K562 (cell line): ENCODE results near the gene TMEM150C. TPM values are rescaled to one million over a fixed set of nuclear protein-coding genes. Genes with fewer than 3 reads are reported as not detected.

Experiments
- ATAC-seq: fragments of 200-7000 bp; cut with Tn5 transposase; 3 replicates; pipeline ENCODE4 v1.9.1; 2020; ENCODE audit warnings: moderate library complexity
- BruUV-seq: library from RNA; stranded (reverse); fragments of 400-500 nt; replicated peaks from 2 replicates; lab custom pipeline; 2021; lab: Mats Ljungman, UMichigan
- CTCF ChIA-PET: fragments of 300-600 bp; formaldehyde crosslinking; extraction: SDS; loops from one replicate; lab custom pipeline; 2021; ENCODE audit warnings: low intra/inter-chr PET ratio; lab: Yijun Ruan, JAX
- POLR2A ChIA-PET: fragments of 300-600, 350-650 bp; sonication (Branson Sonifier 250); formaldehyde crosslinking; extraction: SDS; loops from one replicate; lab custom pipeline; 2021; ENCODE audit warnings: antibody characterized with exemption, inconsistent platforms; lab: Yijun Ruan, JAX
- DNase-seq, 4 experiments: peaks; one replicate each; pipeline versions ENCODE4 v3.0.0 to v3.0.0-alpha.2; 2011 to 2018; ENCODE audit warnings: low spot score in 3 of 4, mixed read lengths in 3 of 4; ENCODE audit errors: extremely low read depth in 1 of 4
- FAIRE-seq: peaks from 2 replicates; lab custom pipeline; 2011; peaks lifted over from hg19 to GRCh38; lab: Jason Lieb, UNC
- H2AFZ ChIP-seq: 2 replicates; pipeline ENCODE4 v1.6.0; 2011; ENCODE audit warnings: low read depth, low read length, control low read depth, inconsistent platforms
- H3K27ac ChIP-seq: fragments of 200-600 bp; 3 replicates; pipeline ENCODE4 v1.8.0; 2011; ENCODE audit warnings: low read depth, mild to moderate bottlenecking, control low read depth, inconsistent platforms, low read length, moderate library complexity, mixed read lengths; ENCODE audit errors: extremely low read depth
- H3K27me3 ChIP-seq, 2 experiments: fragments of 300-600 bp in 1 of 2; 2 replicates in 1 of 2; 3 replicates in 1 of 2; pipeline versions ENCODE4 v1.6.0 to v1.8.0; 2011; ENCODE audit warnings: inconsistent platforms in 2 of 2, low read length in 2 of 2, mild to moderate bottlenecking in 1 of 2, mixed read lengths in 1 of 2, moderate library complexity in 1 of 2; ENCODE audit not compliant: control insufficient read depth in 2 of 2, insufficient read depth in 2 of 2
- H3K36me3 ChIP-seq: fragments of 300-600 bp; 3 replicates; pipeline ENCODE4 v1.8.0; 2011; ENCODE audit warnings: mild to moderate bottlenecking, low read length, inconsistent platforms; ENCODE audit not compliant: control insufficient read depth, insufficient read depth
- H3K4me1 ChIP-seq, 2 experiments: fragments of 200-600 bp in 1 of 2; replicated peaks in 1 of 2; 2 replicates in 1 of 2; 3 replicates in 1 of 2; pipeline versions ENCODE4 v1.5.1 to v1.8.0; 2011; ENCODE audit warnings: inconsistent platforms in 2 of 2, low read length in 2 of 2, mild to moderate bottlenecking in 1 of 2, mixed read lengths in 1 of 2, moderate library complexity in 1 of 2; ENCODE audit not compliant: control insufficient read depth in 2 of 2, insufficient read depth in 2 of 2
- H3K4me2 ChIP-seq: 2 replicates; pipeline ENCODE4 v1.6.1; 2011; ENCODE audit warnings: low read length, control low read depth, inconsistent platforms, mixed read lengths; ENCODE audit not compliant: insufficient read depth
- H3K4me3 ChIP-seq: fragments of 200-600 bp; sonication (generic), shearing (Covaris generic); 2 replicates; pipeline ENCODE4 v1.5.1; 2016; ENCODE audit warnings: control low read depth, inconsistent platforms
- H3K79me2 ChIP-seq: fragments of 200-600 bp; 3 replicates; pipeline ENCODE4 v1.8.0; 2011; ENCODE audit warnings: low read length, inconsistent platforms; ENCODE audit not compliant: control insufficient read depth, insufficient read depth
- H3K9ac ChIP-seq, 2 experiments: 2 replicates each; pipeline versions ENCODE4 v1.6.0 to v1.6.1; 2011; ENCODE audit warnings: low read depth in 2 of 2, low read length in 2 of 2, control low read depth in 1 of 2, inconsistent platforms in 1 of 2, mild to moderate bottlenecking in 1 of 2, mixed read lengths in 1 of 2; ENCODE audit not compliant: insufficient read depth in 1 of 2
- H3K9me1 ChIP-seq: one replicate; pipeline ENCODE4 v1.6.0; 2011; ENCODE audit warnings: inconsistent platforms, mild to moderate bottlenecking, low read length, moderate library complexity; ENCODE audit not compliant: control insufficient read depth, insufficient read depth
- H3K9me3 ChIP-seq: replicated peaks from 2 replicates; pipeline ENCODE4 v1.5.1; 2011; ENCODE audit warnings: low read depth, low read length, inconsistent platforms; ENCODE audit not compliant: control insufficient read depth, insufficient read depth
- H4K20me1 ChIP-seq: replicated peaks from 2 replicates; pipeline ENCODE4 v1.6.1; 2011; ENCODE audit warnings: low read length, inconsistent platforms, mixed read lengths; ENCODE audit not compliant: control insufficient read depth, insufficient read depth
- E2F3 ChIP-seq: fragments of 250-450 bp; sonication (Bioruptor Pico); IDR thresholded peaks from 2 replicates; pipeline ENCODE4 v1.4.0; 2020; ENCODE audit warnings: mild to moderate bottlenecking
- NCOA6 ChIP-seq: fragments of 450-650 bp; IDR thresholded peaks from 2 replicates; pipeline ENCODE4 v1.6.1; 2017; ENCODE audit warnings: mild to moderate bottlenecking
- NONO ChIP-seq, 2 experiments: fragments of 200-400 bp in 1 of 2; fragments of 450-650 bp in 1 of 2; formaldehyde crosslinking in 1 of 2; IDR thresholded peaks; 2 replicates each; pipeline ENCODE4 v1.6.1; 2017; ENCODE audit warnings: low read depth in 2 of 2, mild to moderate bottlenecking in 2 of 2, moderate library complexity in 2 of 2, low read length in 1 of 2
- PHF20 ChIP-seq: fragments of 450-650 bp; IDR thresholded peaks from 2 replicates; pipeline ENCODE4 v1.6.1; 2018; ENCODE audit not compliant: partially characterized antibody
- TGIF2 ChIP-seq: sonication (generic); formaldehyde crosslinking; IDR thresholded peaks from 2 replicates; pipeline ENCODE4 v1.8.1; 2022; ENCODE audit warnings: mild to moderate bottlenecking, missing genetic modification reagents, moderate library complexity
- ZNF12 ChIP-seq: sonication (generic); formaldehyde crosslinking; IDR thresholded peaks from 2 replicates; pipeline ENCODE4 v1.4.0; 2020; ENCODE audit warnings: mild to moderate bottlenecking, missing genetic modification reagents
- ZNF644 ChIP-seq: fragments of 200-800 bp; sonication (Bioruptor generic); IDR thresholded peaks from 2 replicates; pipeline ENCODE4 v1.6.1; 2016; ENCODE audit warnings: low read depth, missing genetic modification characterization, missing compliant biosample characterization
- ZSCAN32 ChIP-seq: fragments of 450-650 bp; formaldehyde crosslinking; IDR thresholded peaks from 2 replicates; pipeline ENCODE4 v1.4.0; 2020; ENCODE audit warnings: mild to moderate bottlenecking, moderate library complexity
- WGBS: fragments of 100-300 bp; shearing (Covaris generic); methylation state at CpG from one replicate; pipeline ENCODE4 v1.1.6; 2016; ENCODE audit warnings: low coverage, mixed read lengths; ENCODE audit not compliant: insufficient coverage; ENCODE audit errors: missing lambda C conversion rate; 5-methylcytosine and 5-hydroxymethylcytosine counted together
- in situ Hi-C: fragments of 300-500 bp; cut with MboI; formaldehyde crosslinking; loops from 4 replicates; pipeline ENCODE4 v1.15.0; 2018; ENCODE audit warnings: inconsistent platforms, mixed read lengths
- intact Hi-C: fragments of 100-400 bp; cut with micrococcal nuclease; formaldehyde crosslinking; loops from 2 replicates; pipeline ENCODE4 v1.14.2; 2022
- polyA plus RNA-seq, 8 experiments: library from polyadenylated mRNA; depleted of rRNA in 4 of 8; stranded (reverse) in 5 of 8; unstranded in 3 of 8; fragments of >200 nt; fragmentation: Nextera tagmentation in 2 of 8; fragmentation: Illumina TruSeq in 1 of 8; extraction: Ambion mirVana in 2 of 8; extraction: Trizol in 1 of 8; gene quantifications; 2 replicates each; pipeline versions ENCODE4 v1.2.1 to v1.2.3, GENCODE V29; 2011 to 2014; ENCODE audit warnings: inconsistent platforms in 1 of 8, missing spikeins in 1 of 8
- total RNA-seq, 7 experiments: library from RNA; depleted of rRNA in 6 of 7; stranded (reverse); fragments of >200 nt in 6 of 7; fragmentation: Illumina TruSeq in 2 of 7; extraction: Trizol in 2 of 7; gene quantifications; 2 replicates each; pipeline versions ENCODE4 v1.2.1 to v1.2.3, GENCODE V29; 2011 to 2021; ENCODE audit warnings: low replicate concordance in 1 of 7
- TF ChIP-seq, protein P1 (sequence below): fragments of 450-650 bp; IDR thresholded peaks from 2 replicates; pipeline ENCODE4 v1.7.1; 2018; ENCODE audit warnings: mild to moderate bottlenecking, low read depth; ENCODE audit not compliant: partially characterized antibody
- TF ChIP-seq, protein P2 (sequence below): fragments of 250-450 bp; sonication (Bioruptor Pico); IDR thresholded peaks from 2 replicates; pipeline ENCODE4 v1.8.0; 2022; ENCODE audit warnings: inconsistent platforms

Gene TMEM150C
- total and polyA plus RNA-seq, 9 of the 15 experiments (the other 6 are each of a cell fraction or from before 2014, with no cell fraction given), result 0.07 TPM; not detected in 8

DNA sequence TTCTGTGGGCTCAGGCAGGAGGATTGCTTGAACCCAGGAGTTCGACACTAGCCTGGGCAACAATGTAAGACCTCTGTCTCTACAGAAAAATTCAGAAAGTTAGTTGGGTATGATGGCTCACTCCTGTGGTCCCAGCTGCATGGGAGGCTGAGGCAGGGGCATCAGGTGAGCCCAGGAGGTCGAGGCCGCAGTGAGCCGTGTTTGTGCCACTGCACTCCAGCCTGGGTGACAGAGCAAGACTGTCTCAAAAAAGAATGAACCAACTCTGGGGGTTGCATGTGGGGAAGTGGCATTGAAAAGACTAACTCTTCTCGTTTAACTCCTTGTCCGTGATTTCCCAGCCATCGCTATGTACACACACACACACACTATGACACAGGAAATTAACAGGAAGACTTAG lies 104.5 kb downstream of the TMEM150C start:
- DNase-seq (no peak), FAIRE-seq (no peak), ATAC-seq (no peak)
- Histone ChIP-seq H3K4me1 (no peaks in the 10 kb centered on the region), H3K27ac (no peak overlapping the region), H3K9me1 (no peaks in the 10 kb centered on the region), H3K4me3 (no peak overlapping the region), H3K4me2 (no peak overlapping the region), H3K36me3 (peaks cover 84% of the 10 kb centered on the region), H4K20me1 (no peaks in the 10 kb centered on the region), H3K27me3 (no peaks in the 10 kb centered on the region), H3K79me2 (no peaks in the 10 kb centered on the region), H2AFZ (no peak overlapping the region), H3K9me3 (no peaks in the 10 kb centered on the region), H3K9ac (no peak overlapping the region)
- in situ Hi-C loops (no loop called here), intact Hi-C loops (no loop called here)
- CTCF ChIA-PET, result no interaction called here
- no TSS peak for BruUV-seq
- 95% methylated on average over 6 of the region's 7 CpGs for WGBS
- POLR2A ChIA-PET, result no interaction called here
- TF ChIP-seq ZNF12 (CRISPR knock-in tag) (no peak), NONO (IDR thresholded peaks at IDR 0.05; ENCODE audit: low read depth in 2 of 2, low read length in 1 of 2) (no peak), ZSCAN32 (CRISPR knock-in tag) (no peak), ZNF644 (no peak), NCOA6 (no peak), E2F3 (CRISPR knock-in tag) (no peak), PHF20 (no peak), TGIF2 (no peak)
- TF ChIP-seq, protein P1, sequence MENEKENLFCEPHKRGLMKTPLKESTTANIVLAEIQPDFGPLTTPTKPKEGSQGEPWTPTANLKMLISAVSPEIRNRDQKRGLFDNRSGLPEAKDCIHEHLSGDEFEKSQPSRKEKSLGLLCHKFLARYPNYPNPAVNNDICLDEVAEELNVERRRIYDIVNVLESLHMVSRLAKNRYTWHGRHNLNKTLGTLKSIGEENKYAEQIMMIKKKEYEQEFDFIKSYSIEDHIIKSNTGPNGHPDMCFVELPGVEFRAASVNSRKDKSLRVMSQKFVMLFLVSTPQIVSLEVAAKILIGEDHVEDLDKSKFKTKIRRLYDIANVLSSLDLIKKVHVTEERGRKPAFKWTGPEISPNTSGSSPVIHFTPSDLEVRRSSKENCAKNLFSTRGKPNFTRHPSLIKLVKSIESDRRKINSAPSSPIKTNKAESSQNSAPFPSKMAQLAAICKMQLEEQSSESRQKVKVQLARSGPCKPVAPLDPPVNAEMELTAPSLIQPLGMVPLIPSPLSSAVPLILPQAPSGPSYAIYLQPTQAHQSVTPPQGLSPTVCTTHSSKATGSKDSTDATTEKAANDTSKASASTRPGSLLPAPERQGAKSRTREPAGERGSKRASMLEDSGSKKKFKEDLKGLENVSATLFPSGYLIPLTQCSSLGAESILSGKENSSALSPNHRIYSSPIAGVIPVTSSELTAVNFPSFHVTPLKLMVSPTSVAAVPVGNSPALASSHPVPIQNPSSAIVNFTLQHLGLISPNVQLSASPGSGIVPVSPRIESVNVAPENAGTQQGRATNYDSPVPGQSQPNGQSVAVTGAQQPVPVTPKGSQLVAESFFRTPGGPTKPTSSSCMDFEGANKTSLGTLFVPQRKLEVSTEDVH, result no peak
- TF ChIP-seq, protein P2, sequence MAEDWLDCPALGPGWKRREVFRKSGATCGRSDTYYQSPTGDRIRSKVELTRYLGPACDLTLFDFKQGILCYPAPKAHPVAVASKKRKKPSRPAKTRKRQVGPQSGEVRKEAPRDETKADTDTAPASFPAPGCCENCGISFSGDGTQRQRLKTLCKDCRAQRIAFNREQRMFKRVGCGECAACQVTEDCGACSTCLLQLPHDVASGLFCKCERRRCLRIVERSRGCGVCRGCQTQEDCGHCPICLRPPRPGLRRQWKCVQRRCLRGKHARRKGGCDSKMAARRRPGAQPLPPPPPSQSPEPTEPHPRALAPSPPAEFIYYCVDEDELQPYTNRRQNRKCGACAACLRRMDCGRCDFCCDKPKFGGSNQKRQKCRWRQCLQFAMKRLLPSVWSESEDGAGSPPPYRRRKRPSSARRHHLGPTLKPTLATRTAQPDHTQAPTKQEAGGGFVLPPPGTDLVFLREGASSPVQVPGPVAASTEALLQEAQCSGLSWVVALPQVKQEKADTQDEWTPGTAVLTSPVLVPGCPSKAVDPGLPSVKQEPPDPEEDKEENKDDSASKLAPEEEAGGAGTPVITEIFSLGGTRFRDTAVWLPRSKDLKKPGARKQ (CRISPR knock-in tag), result no peak
